Heart right ventricle (tissue), 16 donors: ENCODE measurements around the gene PARD3. TPM values are rescaled to one million over a fixed set of nuclear protein-coding genes. Genes with fewer than 3 reads are reported as not detected.

ENCODE experiments used
- ATAC-seq, 8 donors: fragments of 200-7000 bp; cut with Tn5 transposase; one replicate each; pipeline ENCODE4 v1.9.1; 2020; ENCODE audit warnings: mild to moderate bottlenecking in 8 of 8, moderate library complexity in 8 of 8, moderate number of reproducible peaks in 1 of 8
- DNase-seq, 2 donors: peaks; one replicate each; pipeline ENCODE4 v3.0.0-alpha.2; 2020
- H3K27ac ChIP-seq, 10 donors: fragments of 200-600 bp; sonication (generic) in 2 of 10; one replicate each; pipeline versions ENCODE4 v1.5.0 to v1.8.0; 2020 to 2022; ENCODE audit warnings: mild to moderate bottlenecking in 3 of 10
- H3K27me3 ChIP-seq, 7 donors: fragments of 200-600 bp; one replicate each; pipeline ENCODE4 v1.8.0; 2021 to 2022; ENCODE audit warnings: mild to moderate bottlenecking in 2 of 7
- H3K36me3 ChIP-seq, 9 donors: fragments of 200-600 bp; sonication (generic) in 1 of 9; one replicate each; pipeline versions ENCODE4 v1.5.0 to v1.8.0; 2020 to 2022; ENCODE audit warnings: mild to moderate bottlenecking in 2 of 9
- H3K4me1 ChIP-seq, 9 donors: fragments of 200-600 bp; sonication (generic) in 1 of 9; one replicate each; pipeline versions ENCODE4 v1.5.0 to v1.8.0; 2020 to 2022; ENCODE audit warnings: mild to moderate bottlenecking in 4 of 9
- H3K4me3 ChIP-seq, 10 donors: fragments of 200-600 bp; sonication (generic) in 2 of 10; one replicate each; pipeline versions ENCODE4 v1.5.0 to v1.8.0; 2020 to 2022; ENCODE audit warnings: mild to moderate bottlenecking in 7 of 10, moderate library complexity in 2 of 10
- H3K9me3 ChIP-seq, 11 donors: fragments of 200-600 bp in 10 of 11; sonication (generic) in 2 of 11; one replicate each; pipeline versions ENCODE4 v1.5.0 to v1.8.0; 2013 to 2022; ENCODE audit warnings: mild to moderate bottlenecking in 2 of 11, control low read depth in 1 of 11, moderate library complexity in 1 of 11
- CTCF ChIP-seq, 9 donors: fragments of 200-600 bp; sonication (generic) in 2 of 9; IDR thresholded peaks; one replicate each; pipeline versions ENCODE4 v1.5.0 to v1.8.0; 2021 to 2022; ENCODE audit warnings: antibody characterized with exemption in 9 of 9, mild to moderate bottlenecking in 5 of 9, moderate library complexity in 1 of 9
- WGBS, 2 donors: extraction: QIAGEN DNeasy Blood & Tissue Kit; methylation state at CpG; one replicate each; pipeline ENCODE4 v1.1.7; 2013; ENCODE audit warnings: inconsistent platforms in 1 of 2; 5-methylcytosine and 5-hydroxymethylcytosine counted together
- intact Hi-C, 10 donors: fragments of 100-400 bp; cut with DNase I; formaldehyde crosslinking; loops; one replicate each; pipeline versions ENCODE4 v1.11.1 to v1.14.2; 2022
- polyA plus RNA-seq, 2 donors: library from polyadenylated mRNA; stranded (reverse); fragments of 200-250 nt; gene quantifications; one replicate each; pipeline ENCODE4 v1.2.3, GENCODE V29; 2013
- total RNA-seq, 10 donors: library from RNA; stranded (reverse); fragmentation: NEBNext Ultra II Directional in 3 of 10; extraction: Animal tissue kit (Norgen Biotek cat#: 25700) in 3 of 10; gene quantifications; one replicate each; pipeline versions ENCODE4 v1.2.1 to v1.2.4, GENCODE V29; 2021 to 2023
- donor health status: Arrhythmogenic right ventricular cardiomyopathy.
- donor health status: ischemic (EF 13 %, LVEDD 7.1; RV severe dilation, severe dysfunction).
- donor health status: healthy with polysubstance abuse.
- donor health status: DM: no; HTN: yes; CAD: no.
- donor health status: DM: no; HTN: no; CAD: no.
- donor health status: ischemic (EF 25% LVEDD 6.9; RV normal size, moderate dysfunction).
- donor health status: ischemic (EF 25% LVEDD 5.7; RV mildly dilated, moderate dysfunction).
- donor health status: healthy.
- donor health status: DM: yes; HTN: yes; CAD: no.
- donor health status: Ischemic cardiomyopathy.
- donor health status: ischemic (EF 35%, LVEDD 5.7; RV mildly dilated, moderate dysfunction).
- donor health status: nonischemic (EF 11% LVEDD 7.7; RV severe dilation, severe dysfunction).
- donor health status: DM: yes; HTN: yes; CAD: no.
- donor health status: PGD.
- donor health status: ischemic (EF 29% LVEDD 5.4; RV normal size, mild dysfunction).
- donor health status: nonischemic (EF 23%, LVEDD 6.1; RV moderate dilation, normal function).

Gene PARD3
- total and polyA plus RNA-seq, 12 donors, result 19.7 to 41.8 (median 34.2) TPM

GRCh38 chr10:34185998-34186397, 629.1 kb downstream of the PARD3 start:
- DNase-seq (no peak), ATAC-seq (peak in 1 of 8 donors; percentile 29)
- no peaks in the 10 kb centered on the region for H3K27me3 ChIP-seq
- no peak overlapping the region for H3K4me3 ChIP-seq
- no peak overlapping the region for H3K27ac ChIP-seq
- H3K4me1 ChIP-seq, result peaks cover 0 to 41% (median 20%) of the 10 kb centered on the region in 9 donors
- TF ChIP-seq CTCF (IDR thresholded peaks at IDR 0.05), result no peak
- no peaks in the 10 kb centered on the region for H3K36me3 ChIP-seq
- H3K9me3 ChIP-seq, result no peaks in the 10 kb centered on the region
- WGBS, 2 donors, result 65 to 67% methylated on average over 7 of the region's 7 CpGs
- intact Hi-C loops, result no loop called here

- no peak overlapping the region for H3K4me3 ChIP-seq
- no peak for TF ChIP-seq CTCF (IDR thresholded peaks at IDR 0.05)
- no peaks in the 10 kb centered on the region for H3K9me3 ChIP-seq
- no peaks in the 10 kb centered on the region for H3K27me3 ChIP-seq
- intact Hi-C loops, result no loop called here
- peak overlapping the region in 2 of 10 donors; percentile 7 to 22 for H3K27ac ChIP-seq
- no peak for DNase-seq
- peak in 1 of 8 donors; percentile 25 for ATAC-seq
- 40 to 47% methylated on average over 1 of the region's 1 CpG for WGBS, 2 donors
- H3K36me3 ChIP-seq, result no peaks in the 10 kb centered on the region
- H3K4me1 ChIP-seq, result peaks cover 0 to 41% (median 20%) of the 10 kb centered on the region in 9 donors
Observed at GRCh38 chr10:34184939-34185386, 630.1 kb downstream of the PARD3 start.

GRCh38 chr10:34184397-34184796, 630.7 kb downstream of the PARD3 start:
- intact Hi-C loops, result no loop called here
- Histone ChIP-seq H3K36me3 (no peaks in the 10 kb centered on the region), H3K27ac (peak overlapping the region in 2 of 10 donors; percentile 7 to 22), H3K4me3 (no peak overlapping the region), H3K4me1 (peaks cover 0 to 41% (median 20%) of the 10 kb centered on the region in 9 donors), H3K27me3 (no peaks in the 10 kb centered on the region), H3K9me3 (no peaks in the 10 kb centered on the region)
- TF ChIP-seq CTCF (IDR thresholded peaks at IDR 0.05), result no peak
- WGBS, 2 donors, result 54% methylated on average over 6 of the region's 6 CpGs
- no peak for DNase-seq
- peak in 1 of 8 donors; percentile 36 for ATAC-seq

GRCh38 chr10:34183016-34183796, 631.9 kb downstream of the PARD3 start:
- Histone ChIP-seq H3K36me3 (no peaks in the 10 kb centered on the region), H3K4me1 (peaks cover 0 to 41% (median 20%) of the 10 kb centered on the region in 9 donors), H3K9me3 (no peaks in the 10 kb centered on the region), H3K27me3 (no peaks in the 10 kb centered on the region), H3K27ac (no peak overlapping the region), H3K4me3 (no peak overlapping the region)
- 89% methylated on average over 15 of the region's 15 CpGs for WGBS, 2 donors
- TF ChIP-seq CTCF (IDR thresholded peaks at IDR 0.05), result no peak
- intact Hi-C loops, result no loop called here
- ATAC-seq, result no peak
- DNase-seq, result no peak
